Subcutaneous abdominal adipose tissue (tissue), 5 donors: ENCODE measurements around the gene RAPGEF2.

Experiments used
- H3K27ac ChIP-seq: one replicate; pipeline ENCODE4 v1.7.0; 2013; ENCODE audit warnings: low read depth, mild to moderate bottlenecking, inconsistent platforms, low read length, moderate library complexity
- H3K27me3 ChIP-seq, 5 donors: one replicate each; pipeline ENCODE4 v1.7.0; 2013; ENCODE audit warnings: low read length in 5 of 5, inconsistent platforms in 1 of 5; ENCODE audit not compliant: control insufficient read depth in 5 of 5, insufficient read depth in 4 of 5
- H3K36me3 ChIP-seq, 5 donors: one replicate each; pipeline ENCODE4 v1.7.0; 2013; ENCODE audit warnings: low read length in 5 of 5; ENCODE audit not compliant: control insufficient read depth in 5 of 5, insufficient read depth in 5 of 5
- H3K4me1 ChIP-seq, 5 donors: one replicate each; pipeline ENCODE4 v1.7.0; 2013; ENCODE audit warnings: low read length in 5 of 5, mild to moderate bottlenecking in 3 of 5, moderate library complexity in 1 of 5; ENCODE audit not compliant: control insufficient read depth in 5 of 5, insufficient read depth in 5 of 5
- H3K4me3 ChIP-seq, 5 donors: one replicate each; pipeline ENCODE4 v1.7.0; 2013; ENCODE audit warnings: low read length in 5 of 5, low read depth in 1 of 5
- H3K9ac ChIP-seq, 5 donors: one replicate each; pipeline ENCODE4 v1.7.0; 2013; ENCODE audit warnings: low read length in 5 of 5, mild to moderate bottlenecking in 4 of 5, moderate library complexity in 3 of 5
- H3K9me3 ChIP-seq, 5 donors: one replicate each; pipeline ENCODE4 v1.7.0; 2013; ENCODE audit warnings: low read length in 5 of 5; ENCODE audit not compliant: control insufficient read depth in 5 of 5
- donor health status: healthy.
- donor health status: healthy.
- donor health status: healthy.
- donor health status: healthy.
- donor health status: healthy.

Gene RAPGEF2

GRCh38 chr4:159129814-159130550, 27.1 kb downstream of the RAPGEF2 start:
- Histone ChIP-seq H3K27me3 (no peaks in the 10 kb centered on the region), H3K4me3 (no peak overlapping the region), H3K9ac (no peak overlapping the region), H3K36me3 (no peaks in the 10 kb centered on the region), H3K9me3 (no peaks in the 10 kb centered on the region), H3K4me1 (peaks cover 0 to 2% (median 0%) of the 10 kb centered on the region in 5 donors), H3K27ac (no peak overlapping the region)

- no peak overlapping the region for H3K9ac ChIP-seq
- peaks cover 0 to 2% (median 0%) of the 10 kb centered on the region in 5 donors for H3K4me1 ChIP-seq
- H3K9me3 ChIP-seq = no peaks in the 10 kb centered on the region
Measured at GRCh38 chr4:159131564-159131963, 28.7 kb downstream of the RAPGEF2 start.

DNA sequence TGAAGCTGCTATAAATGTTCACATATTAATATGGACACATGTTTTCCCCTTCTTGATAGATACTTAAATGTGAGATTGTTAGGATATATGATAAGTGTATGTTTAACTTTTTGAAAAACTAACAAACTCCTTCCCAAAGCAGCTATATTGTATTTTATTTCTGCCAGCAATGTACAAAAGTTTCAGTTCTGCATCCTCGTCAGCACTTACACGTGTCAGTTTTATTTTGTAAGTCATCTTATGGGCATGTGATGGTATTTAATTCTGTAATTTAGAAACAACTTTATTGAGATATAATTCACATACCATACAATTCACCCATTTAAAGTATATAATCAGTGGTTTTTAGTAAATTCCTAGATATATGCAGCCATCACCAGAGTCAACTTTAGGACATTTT, 31.6 kb downstream of the RAPGEF2 start:
- Histone ChIP-seq H3K36me3 (no peaks in the 10 kb centered on the region), H3K4me1 (peaks cover 0 to 17% (median 4%) of the 10 kb centered on the region in 5 donors), H3K9ac (no peak overlapping the region), H3K27me3 (no peaks in the 10 kb centered on the region), H3K4me3 (no peak overlapping the region), H3K27ac (no peak overlapping the region), H3K9me3 (no peaks in the 10 kb centered on the region)

More at GRCh38 chr4:159131564-159131963, 28.7 kb downstream of the RAPGEF2 start:
- H3K27me3 ChIP-seq = no peaks in the 10 kb centered on the region
- H3K27ac ChIP-seq = no peak overlapping the region
- no peaks in the 10 kb centered on the region for H3K36me3 ChIP-seq
- H3K4me3 ChIP-seq = no peak overlapping the region

DNA sequence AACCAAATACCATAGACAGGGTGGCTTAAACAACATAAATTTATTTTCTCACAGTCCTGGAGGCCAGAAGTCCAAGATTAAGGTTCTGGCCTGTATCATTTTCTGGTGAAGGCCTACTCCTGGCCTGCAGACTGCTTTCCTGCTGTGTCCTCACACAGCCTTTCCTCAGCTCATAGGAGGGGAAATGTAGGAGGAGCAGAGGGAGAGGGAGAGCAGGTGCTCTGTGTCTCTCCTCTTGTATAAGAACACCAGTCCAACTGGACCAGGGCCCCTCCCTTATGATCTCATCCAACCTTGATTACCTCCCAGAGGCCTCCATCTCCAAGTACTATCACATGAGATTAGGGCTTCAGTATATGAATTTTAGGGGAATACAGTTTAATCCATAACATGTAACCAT, 34.3 kb downstream of the RAPGEF2 start:
- H3K36me3 ChIP-seq = no peaks in the 10 kb centered on the region
- H3K27ac ChIP-seq = no peak overlapping the region
- H3K4me1 ChIP-seq = peaks cover 1 to 24% (median 7%) of the 10 kb centered on the region in 5 donors
- no peak overlapping the region for H3K4me3 ChIP-seq
- no peaks in the 10 kb centered on the region for H3K9me3 ChIP-seq
- H3K27me3 ChIP-seq = no peaks in the 10 kb centered on the region
- H3K9ac ChIP-seq = no peak overlapping the region

DNA sequence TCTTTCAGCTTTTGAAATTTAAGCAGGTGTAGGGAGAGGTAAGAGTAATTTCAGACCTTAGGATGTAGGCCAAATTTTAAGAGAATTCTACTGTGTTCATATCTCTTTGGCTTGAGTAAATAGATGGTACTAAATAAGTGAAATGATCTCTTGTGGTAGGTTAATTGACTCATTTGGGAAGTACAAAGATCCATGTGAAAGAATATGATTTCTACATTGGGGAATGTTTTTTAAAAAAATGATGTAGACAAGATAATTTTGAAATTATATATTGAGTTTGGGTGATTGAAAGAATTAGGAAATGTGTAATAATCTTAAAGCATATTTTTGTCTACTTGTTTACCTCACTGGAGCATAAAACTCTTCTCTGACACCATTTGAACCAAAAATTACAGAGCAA, 35.6 kb downstream of the RAPGEF2 start:
- Histone ChIP-seq H3K4me3 (no peak overlapping the region), H3K36me3 (no peaks in the 10 kb centered on the region), H3K4me1 (peaks cover 1 to 31% (median 7%) of the 10 kb centered on the region in 5 donors), H3K27ac (no peak overlapping the region), H3K27me3 (no peaks in the 10 kb centered on the region), H3K9ac (no peak overlapping the region), H3K9me3 (no peaks in the 10 kb centered on the region)

DNA sequence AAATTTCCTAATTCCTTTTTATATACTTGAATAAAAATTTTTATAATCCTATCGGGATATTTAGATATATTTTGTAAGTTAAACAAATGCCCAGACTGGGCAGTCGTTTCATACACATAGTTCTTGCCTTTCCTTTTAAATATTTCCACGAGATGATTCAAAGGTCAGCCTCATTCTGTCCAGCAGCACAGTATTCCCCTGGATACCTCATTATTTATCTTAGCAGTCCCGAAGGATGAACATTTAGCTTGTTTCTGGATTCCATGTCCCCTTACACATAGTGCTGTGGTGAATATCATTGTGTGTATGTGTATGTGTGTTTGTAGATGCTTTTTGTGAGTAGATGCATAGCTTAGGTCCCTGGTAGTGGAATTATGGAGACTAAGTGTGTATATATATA, 38.3 kb downstream of the RAPGEF2 start:
- no peak overlapping the region for H3K27ac ChIP-seq
- no peaks in the 10 kb centered on the region for H3K9me3 ChIP-seq
- no peaks in the 10 kb centered on the region for H3K27me3 ChIP-seq
- peaks cover 1 to 44% (median 10%) of the 10 kb centered on the region in 5 donors for H3K4me1 ChIP-seq
- no peak overlapping the region for H3K4me3 ChIP-seq
- no peak overlapping the region for H3K9ac ChIP-seq
- no peaks in the 10 kb centered on the region for H3K36me3 ChIP-seq

DNA sequence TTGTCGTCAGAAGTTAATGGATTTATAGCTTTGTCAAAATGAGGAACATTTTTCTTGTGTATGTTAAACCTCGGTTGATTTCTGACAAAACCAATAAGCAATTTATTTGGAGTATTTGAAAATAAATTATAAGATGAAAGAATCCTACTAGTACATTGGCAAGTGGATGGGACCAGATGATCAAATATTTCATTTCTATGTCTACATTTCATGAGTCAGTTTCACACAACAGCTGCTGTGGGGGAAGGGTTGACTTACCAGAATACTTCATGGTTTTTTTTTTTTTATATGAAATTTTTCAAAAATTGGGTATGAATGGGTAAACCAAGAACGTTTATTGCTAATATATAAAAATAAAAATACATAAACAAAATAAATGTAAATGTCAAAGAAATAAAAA, 39.4 kb downstream of the RAPGEF2 start:
- H3K9me3 ChIP-seq = no peaks in the 10 kb centered on the region
- no peak overlapping the region for H3K27ac ChIP-seq
- peaks cover under 1 to 38% (median 7%) of the 10 kb centered on the region in 5 donors for H3K4me1 ChIP-seq
- H3K36me3 ChIP-seq = no peaks in the 10 kb centered on the region
- no peak overlapping the region for H3K4me3 ChIP-seq
- H3K27me3 ChIP-seq = no peaks in the 10 kb centered on the region
- no peak overlapping the region for H3K9ac ChIP-seq

GRCh38 chr4:159142681-159143384, 40.0 kb downstream of the RAPGEF2 start:
- H3K27ac ChIP-seq = no peak overlapping the region
- no peaks in the 10 kb centered on the region for H3K27me3 ChIP-seq
- no peaks in the 10 kb centered on the region for H3K36me3 ChIP-seq
- H3K9me3 ChIP-seq = no peaks in the 10 kb centered on the region
- H3K9ac ChIP-seq = no peak overlapping the region
- H3K4me1 ChIP-seq = peaks cover 0 to 37% (median 7%) of the 10 kb centered on the region in 5 donors
- H3K4me3 ChIP-seq = no peak overlapping the region

GRCh38 chr4:159143687-159144086, 40.8 kb downstream of the RAPGEF2 start:
- Histone ChIP-seq H3K9ac (no peak overlapping the region), H3K27ac (no peak overlapping the region), H3K4me3 (no peak overlapping the region), H3K27me3 (no peaks in the 10 kb centered on the region), H3K4me1 (peaks cover 0 to 34% (median 7%) of the 10 kb centered on the region in 5 donors), H3K9me3 (no peaks in the 10 kb centered on the region), H3K36me3 (no peaks in the 10 kb centered on the region)

DNA sequence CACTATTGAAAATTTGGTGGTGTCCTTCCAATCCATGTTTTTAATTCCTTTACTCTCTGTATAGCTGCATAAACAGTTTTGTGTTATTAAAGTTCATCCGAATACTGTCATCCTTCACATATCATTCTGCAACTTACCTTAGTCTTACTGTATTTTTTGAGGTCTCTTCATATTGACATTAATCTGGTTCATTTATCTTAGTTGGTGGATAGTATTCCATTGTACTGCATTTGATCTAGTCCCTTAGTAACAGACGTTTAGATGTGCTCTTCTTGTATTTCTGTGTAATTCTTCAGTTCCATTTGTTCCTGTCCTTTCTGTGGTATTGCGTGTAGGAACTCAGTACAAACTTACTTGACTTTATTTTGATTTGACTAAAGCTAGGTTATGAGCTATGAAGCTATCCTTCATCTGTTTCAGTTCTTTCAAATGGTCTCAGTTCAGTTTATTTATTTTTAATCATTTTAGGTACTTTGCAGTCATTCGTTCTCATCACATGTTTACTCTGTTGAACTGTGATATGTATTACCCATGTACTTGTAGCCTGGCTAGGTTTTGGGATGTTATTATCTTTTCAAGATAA, 41.3 kb downstream of the RAPGEF2 start:
- H3K4me3 ChIP-seq = no peak overlapping the region
- no peak overlapping the region for H3K27ac ChIP-seq
- no peaks in the 10 kb centered on the region for H3K9me3 ChIP-seq
- H3K36me3 ChIP-seq = no peaks in the 10 kb centered on the region
- no peaks in the 10 kb centered on the region for H3K27me3 ChIP-seq
- no peak overlapping the region for H3K9ac ChIP-seq
- peaks cover 0 to 29% (median 7%) of the 10 kb centered on the region in 5 donors for H3K4me1 ChIP-seq
